GM21423 (cell line): ENCODE results near the gene CR1L.
"Not testable (repeated sequence)": the region's sequence is repeated elsewhere in the genome, so short reads cannot be mapped to it uniquely, and the experiment has no call there.

ENCODE experiments used
- ATAC-seq: cut with Tn5 transposase; IDR thresholded peaks from one replicate; pipeline ENCODE4 v1.9.1; 2021; ENCODE audit warnings: mild to moderate bottlenecking, moderate library complexity; ENCODE audit not compliant: unreplicated experiment

The CR1L gene

GRCh38 chr1:207644852-207645634, at the start of gene CR1L:
TSS of gene CR1L (plus strand) at chr1:207645133. CDS start at chr1:207645234, 101 bp downstream.
- peak; percentile 95 for ATAC-seq

- no peak for ATAC-seq
Measured at GRCh38 chr1:207603777-207604176, 41.2 kb upstream of the CR1L start.

GRCh38 chr1:207605444-207606361, 39.2 kb upstream of the CR1L start:
- ATAC-seq, result no peak

GRCh38 chr1:207606362-207606755, 38.6 kb upstream of the CR1L start:
- no peak for ATAC-seq

GRCh38 chr1:207612762-207613161, 32.2 kb upstream of the CR1L start:
- no peak for ATAC-seq

GRCh38 chr1:207619871-207620542, 24.9 kb upstream of the CR1L start:
- peak; percentile 90 for ATAC-seq

GRCh38 chr1:207620543-207620893, 24.4 kb upstream of the CR1L start:
- ATAC-seq, result no peak

- not testable (repeated sequence) for ATAC-seq
Measured at GRCh38 chr1:207625504-207626071, 19.3 kb upstream of the CR1L start.

GRCh38 chr1:207626972-207627337, 18.0 kb upstream of the CR1L start:
- ATAC-seq, result no peak

GRCh38 chr1:207627496-207627895, 17.4 kb upstream of the CR1L start:
- ATAC-seq, result no peak

GRCh38 chr1:207628776-207629175, 16.2 kb upstream of the CR1L start:
- no peak for ATAC-seq

- ATAC-seq, result no peak
Measured at GRCh38 chr1:207631137-207631536, 13.8 kb upstream of the CR1L start.

GRCh38 chr1:207633226-207633625, 11.7 kb upstream of the CR1L start:
- no peak for ATAC-seq

GRCh38 chr1:207633699-207634289, 11.1 kb upstream of the CR1L start:
- ATAC-seq, result not testable (repeated sequence)

GRCh38 chr1:207634293-207634692, 10.6 kb upstream of the CR1L start:
- ATAC-seq, result not testable (repeated sequence)

GRCh38 chr1:207635569-207636186, 9.3 kb upstream of the CR1L start:
- ATAC-seq, result not testable (repeated sequence)

- ATAC-seq, result not testable (repeated sequence)
Measured at GRCh38 chr1:207638487-207639145, 6.3 kb upstream of the CR1L start.

GRCh38 chr1:207639362-207639761, 5.6 kb upstream of the CR1L start:
- not testable (repeated sequence) for ATAC-seq

GRCh38 chr1:207644166-207644851, 624 bp upstream of the CR1L start:
- no peak for ATAC-seq
